Ishikawa (cell line): ENCODE results near the gene NEK11.

ENCODE experiments used
- CEBPB ChIP-seq: IDR thresholded peaks from 2 replicates; pipeline ENCODE4 v1.6.1; 2012
- CREB1 ChIP-seq: IDR thresholded peaks from 2 replicates; pipeline ENCODE4 v1.6.1; 2012; ENCODE audit warnings: low read depth
- EGR1 ChIP-seq: IDR thresholded peaks from 2 replicates; pipeline ENCODE4 v1.6.1; 2012
- EP300 ChIP-seq: IDR thresholded peaks from 2 replicates; pipeline ENCODE4 v1.6.1; 2012; ENCODE audit warnings: borderline replicate concordance
- FOXM1 ChIP-seq: IDR thresholded peaks from 2 replicates; pipeline ENCODE4 v1.6.1; 2012; ENCODE audit warnings: low read depth, borderline replicate concordance
- NFIC ChIP-seq: IDR thresholded peaks from 2 replicates; pipeline ENCODE4 v1.6.1; 2012
- RAD21 ChIP-seq: IDR thresholded peaks from 2 replicates; pipeline ENCODE4 v1.6.1; 2012; ENCODE audit warnings: low read depth
- TAF1 ChIP-seq: IDR thresholded peaks from 2 replicates; pipeline ENCODE4 v1.6.1; 2012; ENCODE audit warnings: low read depth, mild to moderate bottlenecking
- TCF12 ChIP-seq: IDR thresholded peaks from 2 replicates; pipeline ENCODE4 v1.6.1; 2012; ENCODE audit warnings: low read depth
- TEAD4 ChIP-seq: IDR thresholded peaks from 2 replicates; pipeline ENCODE4 v1.6.1; 2012
- YY1 ChIP-seq: IDR thresholded peaks from 2 replicates; pipeline ENCODE4 v1.6.1; 2012; ENCODE audit warnings: low read depth
- ZBTB7A ChIP-seq: IDR thresholded peaks from 2 replicates; pipeline ENCODE4 v1.6.1; 2012; ENCODE audit warnings: low read depth
- TF ChIP-seq, protein P1 (sequence below): IDR thresholded peaks from 2 replicates; pipeline ENCODE4 v1.6.1; 2012
- TF ChIP-seq, protein P2 (sequence below): IDR thresholded peaks from 2 replicates; pipeline ENCODE4 v1.6.1; 2012
- TF ChIP-seq, protein P3 (sequence below): IDR thresholded peaks from 2 replicates; pipeline ENCODE4 v1.6.1; 2012; ENCODE audit warnings: low read depth, mild to moderate bottlenecking

The NEK11 gene

DNA sequence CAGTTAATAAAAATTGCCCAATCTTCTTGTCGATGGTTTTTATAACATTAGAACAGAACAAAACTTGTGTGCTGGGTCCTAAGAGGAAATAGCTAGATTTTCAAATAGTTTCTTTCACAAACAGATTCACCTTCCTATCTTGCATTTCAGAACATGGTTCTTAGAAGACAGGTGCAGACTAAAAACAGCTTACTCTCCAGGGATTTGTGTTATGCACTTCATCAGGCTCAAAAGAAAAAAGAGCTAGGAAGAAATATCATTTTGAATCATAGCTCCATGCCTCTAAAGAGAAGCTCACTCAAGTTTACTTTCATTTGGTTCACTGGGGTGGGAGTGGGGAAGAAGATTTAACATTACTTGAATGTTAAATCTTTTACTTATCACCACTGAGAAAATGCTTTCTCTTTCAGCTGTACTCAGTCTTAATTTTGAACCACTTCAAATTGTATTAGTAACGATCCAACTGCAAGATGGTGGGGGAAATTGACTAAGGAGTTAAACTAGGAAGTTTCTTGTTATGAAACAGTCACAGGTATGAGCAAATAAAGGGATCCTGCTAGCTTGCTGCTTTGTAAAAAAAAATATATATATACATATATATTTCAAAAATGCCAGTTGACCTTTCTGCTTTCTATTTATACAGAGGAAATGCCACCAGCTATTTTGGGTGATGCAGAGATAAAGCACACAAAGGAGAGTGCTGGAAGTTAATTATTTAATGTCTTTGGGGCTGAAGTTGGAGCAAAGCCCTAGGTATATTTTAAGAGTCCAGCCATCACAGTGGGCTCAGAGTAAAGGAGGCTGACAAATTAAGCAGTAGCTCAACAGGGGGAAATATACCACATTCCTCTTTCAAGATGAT is 326.6 kb downstream of the NEK11 start:
- TF ChIP-seq TEAD4: no peak
- no peak for TF ChIP-seq NFIC
- TF ChIP-seq TAF1: no peak
- TF ChIP-seq TCF12: no peak
- TF ChIP-seq, protein P1, sequence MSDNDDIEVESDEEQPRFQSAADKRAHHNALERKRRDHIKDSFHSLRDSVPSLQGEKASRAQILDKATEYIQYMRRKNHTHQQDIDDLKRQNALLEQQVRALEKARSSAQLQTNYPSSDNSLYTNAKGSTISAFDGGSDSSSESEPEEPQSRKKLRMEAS: no peak
- TF ChIP-seq RAD21: no peak

DNA sequence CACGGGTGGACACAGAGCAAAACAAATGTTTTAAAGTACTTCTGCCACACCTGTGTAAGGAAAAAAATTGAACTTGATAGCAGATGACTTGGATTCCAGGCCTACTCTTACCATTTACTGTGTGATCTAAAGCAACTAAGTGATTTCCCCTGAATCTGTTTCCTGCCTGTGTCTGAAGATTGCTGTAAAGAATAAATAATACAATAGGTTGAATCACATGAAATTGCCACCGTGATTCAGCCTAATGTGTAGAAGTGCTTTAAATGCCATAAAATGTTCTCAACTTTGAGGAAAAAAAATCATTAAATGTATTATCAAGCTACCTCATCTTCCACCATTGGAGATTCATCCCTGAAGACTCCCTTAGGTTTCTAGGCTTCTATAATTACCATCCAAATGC is 327.3 kb downstream of the NEK11 start:
- TF ChIP-seq TAF1 (no peak), YY1 (no peak), NFIC (no peak), EGR1 (no peak), TCF12 (no peak), CREB1 (no peak), EP300 (no peak), RAD21 (no peak)
- TF ChIP-seq, protein P2, sequence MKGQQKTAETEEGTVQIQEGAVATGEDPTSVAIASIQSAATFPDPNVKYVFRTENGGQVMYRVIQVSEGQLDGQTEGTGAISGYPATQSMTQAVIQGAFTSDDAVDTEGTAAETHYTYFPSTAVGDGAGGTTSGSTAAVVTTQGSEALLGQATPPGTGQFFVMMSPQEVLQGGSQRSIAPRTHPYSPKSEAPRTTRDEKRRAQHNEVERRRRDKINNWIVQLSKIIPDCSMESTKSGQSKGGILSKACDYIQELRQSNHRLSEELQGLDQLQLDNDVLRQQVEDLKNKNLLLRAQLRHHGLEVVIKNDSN: no peak
- TF ChIP-seq, protein P1: no peak
- TF ChIP-seq, protein P3, sequence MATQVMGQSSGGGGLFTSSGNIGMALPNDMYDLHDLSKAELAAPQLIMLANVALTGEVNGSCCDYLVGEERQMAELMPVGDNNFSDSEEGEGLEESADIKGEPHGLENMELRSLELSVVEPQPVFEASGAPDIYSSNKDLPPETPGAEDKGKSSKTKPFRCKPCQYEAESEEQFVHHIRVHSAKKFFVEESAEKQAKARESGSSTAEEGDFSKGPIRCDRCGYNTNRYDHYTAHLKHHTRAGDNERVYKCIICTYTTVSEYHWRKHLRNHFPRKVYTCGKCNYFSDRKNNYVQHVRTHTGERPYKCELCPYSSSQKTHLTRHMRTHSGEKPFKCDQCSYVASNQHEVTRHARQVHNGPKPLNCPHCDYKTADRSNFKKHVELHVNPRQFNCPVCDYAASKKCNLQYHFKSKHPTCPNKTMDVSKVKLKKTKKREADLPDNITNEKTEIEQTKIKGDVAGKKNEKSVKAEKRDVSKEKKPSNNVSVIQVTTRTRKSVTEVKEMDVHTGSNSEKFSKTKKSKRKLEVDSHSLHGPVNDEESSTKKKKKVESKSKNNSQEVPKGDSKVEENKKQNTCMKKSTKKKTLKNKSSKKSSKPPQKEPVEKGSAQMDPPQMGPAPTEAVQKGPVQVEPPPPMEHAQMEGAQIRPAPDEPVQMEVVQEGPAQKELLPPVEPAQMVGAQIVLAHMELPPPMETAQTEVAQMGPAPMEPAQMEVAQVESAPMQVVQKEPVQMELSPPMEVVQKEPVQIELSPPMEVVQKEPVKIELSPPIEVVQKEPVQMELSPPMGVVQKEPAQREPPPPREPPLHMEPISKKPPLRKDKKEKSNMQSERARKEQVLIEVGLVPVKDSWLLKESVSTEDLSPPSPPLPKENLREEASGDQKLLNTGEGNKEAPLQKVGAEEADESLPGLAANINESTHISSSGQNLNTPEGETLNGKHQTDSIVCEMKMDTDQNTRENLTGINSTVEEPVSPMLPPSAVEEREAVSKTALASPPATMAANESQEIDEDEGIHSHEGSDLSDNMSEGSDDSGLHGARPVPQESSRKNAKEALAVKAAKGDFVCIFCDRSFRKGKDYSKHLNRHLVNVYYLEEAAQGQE: no peak

DNA sequence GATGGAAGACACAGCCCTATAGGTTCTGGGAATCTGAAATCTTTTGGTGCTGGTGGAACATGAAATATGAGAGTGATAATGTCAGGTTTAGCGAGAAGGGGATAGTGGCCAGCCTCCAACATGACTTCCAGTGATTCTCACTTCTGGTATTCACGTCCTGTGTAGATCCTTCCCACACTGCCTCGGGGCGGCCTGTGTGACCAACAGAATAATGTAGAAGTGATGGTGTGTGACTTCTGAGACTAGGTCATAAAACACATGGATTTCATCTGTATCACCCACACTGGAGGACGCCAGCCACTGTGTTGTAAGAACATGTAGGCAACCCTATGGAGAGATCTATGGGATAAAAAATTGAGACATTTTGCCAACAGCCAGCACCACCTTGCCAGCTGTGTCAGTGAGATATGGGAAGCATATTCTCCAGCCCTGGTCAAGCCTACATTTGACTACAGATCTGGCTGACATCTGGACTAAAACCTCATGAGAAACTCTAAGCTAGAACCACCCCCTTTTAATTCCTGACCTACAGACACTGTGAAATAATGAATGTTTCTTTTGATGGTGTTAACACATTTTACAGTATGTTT is 329.4 kb downstream of the NEK11 start:
- no peak for TF ChIP-seq TCF12
- TF ChIP-seq, protein P2: no peak
- TF ChIP-seq FOXM1: no peak
- TF ChIP-seq, protein P3: no peak
- TF ChIP-seq NFIC: no peak
- TF ChIP-seq TAF1: no peak
- TF ChIP-seq EP300: no peak
- TF ChIP-seq YY1: no peak
- TF ChIP-seq EGR1: no peak
- TF ChIP-seq, protein P1: no peak

DNA sequence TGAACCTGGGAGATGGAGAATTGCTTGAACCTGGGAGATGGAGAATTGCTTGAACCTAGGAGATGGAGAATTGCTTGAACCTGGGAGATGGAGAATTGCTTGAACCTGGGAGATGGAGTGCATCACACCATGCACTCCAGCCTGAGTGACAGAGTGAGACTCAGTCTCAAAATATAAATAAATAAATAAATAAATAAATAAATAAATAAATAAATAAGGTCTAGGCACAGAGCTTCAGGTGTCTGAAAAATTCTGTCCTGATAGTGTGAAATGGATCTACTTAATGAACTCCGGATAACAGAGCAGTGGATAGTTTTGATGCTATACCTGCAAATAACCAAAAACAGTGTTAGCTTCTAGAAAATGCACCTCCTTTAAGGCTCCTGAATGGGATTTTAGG is 330.6 kb downstream of the NEK11 start:
- no peak for TF ChIP-seq TCF12
- TF ChIP-seq NFIC: no peak
- TF ChIP-seq, protein P1: no peak
- no peak for TF ChIP-seq CREB1
- TF ChIP-seq, protein P2: no peak
- TF ChIP-seq ZBTB7A: no peak
- no peak for TF ChIP-seq RAD21
- no peak for TF ChIP-seq EGR1
- TF ChIP-seq TEAD4: no peak
- no peak for TF ChIP-seq TAF1
- no peak for TF ChIP-seq YY1
- TF ChIP-seq, protein P3: no peak
- TF ChIP-seq EP300: no peak
- TF ChIP-seq CEBPB: no peak
- no peak for TF ChIP-seq FOXM1
